GM12873 (cell line): ENCODE data around the gene CDKN2C.

ENCODE experiments used
- TF ChIP-seq, protein P1 (sequence below): IDR thresholded peaks from 2 replicates; pipeline ENCODE4 v1.5.1; 2012; ENCODE audit warnings: low read depth, mild to moderate bottlenecking, moderate library complexity, low read length, control low read depth; ENCODE audit not compliant: insufficient read depth; ENCODE audit errors: missing control alignments

CDKN2C gene

DNA sequence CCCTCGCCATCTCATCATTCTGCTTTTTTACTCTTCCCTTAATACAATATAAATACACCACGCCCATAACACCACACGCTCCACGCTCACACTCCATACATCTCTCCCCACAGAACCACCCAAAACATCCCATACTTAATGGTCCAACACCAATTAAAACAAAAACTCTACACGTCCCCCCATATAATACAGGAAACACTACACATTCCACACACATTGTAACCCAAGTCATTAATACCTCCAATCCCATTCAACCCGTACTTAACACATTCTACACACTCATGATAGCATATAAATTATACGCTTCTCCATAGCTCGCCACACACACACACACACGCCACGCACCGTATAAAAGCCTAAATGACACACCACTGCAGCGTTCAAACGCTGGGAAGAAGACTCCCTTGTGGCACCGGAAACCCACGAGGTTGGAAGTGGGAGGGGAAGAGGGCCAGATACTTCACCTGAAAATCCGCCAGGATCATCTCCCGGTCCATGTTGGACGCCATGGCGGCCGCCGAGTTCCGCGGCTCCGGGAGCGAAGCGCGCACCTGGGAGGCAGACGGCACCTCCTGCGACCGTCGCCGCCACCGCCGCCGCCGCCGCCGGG is 10.6 kb upstream of the CDKN2C start:
- TF ChIP-seq, protein P1, sequence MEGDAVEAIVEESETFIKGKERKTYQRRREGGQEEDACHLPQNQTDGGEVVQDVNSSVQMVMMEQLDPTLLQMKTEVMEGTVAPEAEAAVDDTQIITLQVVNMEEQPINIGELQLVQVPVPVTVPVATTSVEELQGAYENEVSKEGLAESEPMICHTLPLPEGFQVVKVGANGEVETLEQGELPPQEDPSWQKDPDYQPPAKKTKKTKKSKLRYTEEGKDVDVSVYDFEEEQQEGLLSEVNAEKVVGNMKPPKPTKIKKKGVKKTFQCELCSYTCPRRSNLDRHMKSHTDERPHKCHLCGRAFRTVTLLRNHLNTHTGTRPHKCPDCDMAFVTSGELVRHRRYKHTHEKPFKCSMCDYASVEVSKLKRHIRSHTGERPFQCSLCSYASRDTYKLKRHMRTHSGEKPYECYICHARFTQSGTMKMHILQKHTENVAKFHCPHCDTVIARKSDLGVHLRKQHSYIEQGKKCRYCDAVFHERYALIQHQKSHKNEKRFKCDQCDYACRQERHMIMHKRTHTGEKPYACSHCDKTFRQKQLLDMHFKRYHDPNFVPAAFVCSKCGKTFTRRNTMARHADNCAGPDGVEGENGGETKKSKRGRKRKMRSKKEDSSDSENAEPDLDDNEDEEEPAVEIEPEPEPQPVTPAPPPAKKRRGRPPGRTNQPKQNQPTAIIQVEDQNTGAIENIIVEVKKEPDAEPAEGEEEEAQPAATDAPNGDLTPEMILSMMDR = no peak

DNA sequence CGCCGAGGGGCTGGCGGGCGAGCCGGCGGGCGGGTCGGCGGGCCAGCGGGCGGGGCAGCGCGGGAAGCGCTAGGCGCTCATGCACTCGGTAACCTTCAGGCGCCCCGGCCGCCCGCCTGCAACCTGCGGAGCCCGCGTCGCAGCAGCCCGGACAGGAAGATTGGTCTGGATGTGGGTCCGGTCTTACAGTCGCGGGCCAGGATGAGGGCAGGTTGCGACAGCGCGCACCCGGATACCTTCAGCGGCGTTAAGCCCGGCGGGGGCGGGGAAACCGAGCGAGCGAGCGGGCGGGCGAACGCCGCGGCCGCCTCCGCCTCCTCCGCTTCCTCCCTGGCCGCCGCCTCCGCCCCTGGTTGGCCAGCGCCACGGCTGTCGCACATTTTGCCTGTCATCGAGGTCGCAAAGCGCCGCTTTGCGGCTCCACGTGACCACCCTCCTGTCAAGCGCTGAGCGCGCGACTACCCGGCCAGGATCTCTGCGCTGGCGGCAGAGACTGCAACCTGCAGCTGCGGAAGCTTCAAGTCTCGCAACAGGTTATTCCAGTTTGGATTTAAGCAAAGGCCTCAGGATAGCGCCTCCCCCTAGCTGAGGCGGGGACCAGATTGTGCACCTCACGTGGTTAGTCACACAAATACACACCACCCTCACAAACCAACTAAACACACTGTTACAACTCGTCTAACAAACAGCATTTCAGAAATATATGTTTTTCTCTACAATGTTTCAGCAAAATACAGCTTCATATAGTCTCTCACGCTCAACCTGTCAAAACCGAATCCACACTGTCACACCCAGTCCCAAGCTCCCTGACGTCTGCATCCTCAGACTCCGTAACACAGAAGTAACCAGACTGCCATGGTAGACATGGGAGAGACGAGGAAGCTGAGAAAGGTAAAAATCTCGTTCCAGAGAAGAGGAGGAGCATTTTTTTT is 9.9 kb upstream of the CDKN2C start, which contains the start of gene FAF1:
Gene FAF1, minus strand, starts transcription at position 355 of the 932 bp plus-strand sequence. CDS start 456 bp downstream, outside the sequence.
- TF ChIP-seq, protein P1 = peak; percentile 22

DNA sequence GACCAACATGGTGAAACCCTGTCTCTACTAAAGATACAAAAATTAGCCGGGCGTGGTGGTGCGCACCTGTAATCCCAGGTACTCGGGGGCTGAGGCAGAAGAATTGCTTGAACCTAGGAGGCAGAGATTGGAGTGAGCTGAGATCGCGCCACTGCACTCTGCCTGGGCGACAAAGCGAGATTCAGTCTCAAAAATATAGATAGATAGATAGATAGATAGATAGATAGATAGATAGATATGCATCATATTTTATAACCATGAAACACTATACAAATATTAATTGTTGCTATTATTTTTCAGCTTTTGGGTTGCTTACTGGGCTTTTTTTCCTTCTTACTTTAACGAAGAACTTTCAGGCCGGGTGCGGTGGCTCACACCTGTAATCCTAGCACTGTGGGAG is 5.2 kb upstream of the CDKN2C start:
- TF ChIP-seq, protein P1 = no peak

DNA sequence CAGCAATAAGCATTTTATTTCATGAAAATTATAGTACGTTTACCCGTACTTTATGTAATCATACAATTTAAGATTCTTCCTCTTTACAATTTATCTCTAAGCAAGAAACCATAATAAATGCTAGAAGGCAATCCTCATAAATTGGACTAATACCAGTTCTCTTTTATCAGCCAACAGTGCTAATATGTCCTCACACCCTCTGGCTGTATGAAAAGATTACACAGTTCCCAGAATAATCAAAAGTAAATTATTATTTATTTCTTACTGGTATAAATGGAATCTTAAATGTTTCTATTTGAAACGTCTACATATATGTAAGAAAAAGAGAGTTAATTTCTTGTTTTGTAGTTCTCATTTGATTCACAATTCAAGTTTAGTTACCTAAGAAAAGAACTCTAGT is 3.1 kb upstream of the CDKN2C start:
- TF ChIP-seq, protein P1 = no peak

DNA sequence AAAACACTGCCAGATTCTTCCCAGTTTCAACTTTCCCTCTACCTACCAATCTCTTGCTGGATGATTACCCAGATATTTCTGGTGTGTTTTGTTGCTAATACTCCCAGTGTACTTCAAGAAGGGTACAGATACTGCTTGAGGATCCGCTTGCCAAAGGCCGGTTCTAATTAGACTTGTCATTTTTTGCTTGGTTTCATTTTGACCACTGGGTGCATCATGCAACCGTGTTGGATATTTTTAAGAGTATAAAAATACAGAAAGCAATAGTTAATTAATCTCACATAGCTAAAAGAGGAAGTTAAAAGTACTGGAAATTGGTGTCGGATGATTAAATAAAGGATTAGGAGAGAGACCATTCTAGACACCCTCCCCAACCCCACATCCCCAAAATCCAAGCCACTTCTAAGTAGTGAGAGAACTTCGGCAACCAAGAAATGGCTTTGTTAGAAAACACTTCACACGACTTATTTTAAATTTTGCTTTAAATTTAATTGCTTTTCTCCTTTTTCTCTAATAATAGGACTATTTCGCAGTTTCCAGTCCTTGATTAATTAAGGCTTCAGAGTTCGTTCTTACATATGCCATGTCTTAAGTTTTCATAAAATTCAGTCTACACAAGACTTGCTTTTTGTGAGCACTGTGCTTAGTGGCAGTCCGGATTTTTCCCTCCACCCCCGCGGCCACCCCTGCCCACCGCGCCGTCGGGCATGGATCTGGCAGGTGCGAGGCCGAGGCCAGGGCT is 2.5 kb upstream of the CDKN2C start:
- TF ChIP-seq, protein P1 = no peak

DNA sequence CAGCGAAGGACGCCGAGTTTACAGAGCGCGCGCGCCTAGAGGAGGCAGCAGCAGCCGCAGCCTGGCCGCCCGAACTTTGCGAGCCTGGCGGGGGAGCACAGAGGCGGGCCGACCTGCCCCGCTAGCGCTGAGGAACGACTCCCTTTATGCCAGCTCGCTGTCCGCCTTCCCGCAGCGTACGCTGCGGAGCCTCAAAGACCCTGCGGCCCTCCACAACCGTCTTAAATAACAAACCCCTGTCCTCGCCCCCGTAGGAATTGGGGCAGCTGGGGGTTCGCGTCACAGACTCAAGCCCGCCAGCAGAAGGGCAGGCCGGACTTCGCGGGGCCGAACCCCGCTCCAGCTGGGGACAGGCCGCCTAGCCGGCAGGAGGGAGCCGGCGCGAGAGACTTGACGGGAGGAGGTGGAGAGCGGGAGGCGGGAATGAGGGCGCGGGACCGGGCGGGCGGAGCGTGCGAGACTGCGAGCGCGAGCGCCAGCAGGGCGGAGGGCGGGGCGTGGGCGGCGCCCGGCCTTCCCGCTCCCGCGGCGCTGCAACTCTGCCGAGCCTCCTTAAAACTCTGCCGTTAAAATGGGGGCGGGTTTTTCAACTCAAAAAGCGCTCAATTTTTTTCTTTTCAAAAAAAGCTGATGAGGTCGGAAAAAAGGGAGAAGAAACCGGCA is 1.8 kb upstream of the CDKN2C start:
- TF ChIP-seq, protein P1 = peak; percentile 33
